Esophagus muscularis mucosa (tissue), 4 donors: ENCODE measurements around the gene DKC1. TPM values are rescaled to one million over a fixed set of nuclear protein-coding genes. Genes with fewer than 3 reads are reported as not detected.
"Not testable (repeated sequence)": the region's sequence is repeated elsewhere in the genome, so short reads cannot be mapped to it uniquely, and the experiment has no call there.

Experiments used
- DNase-seq: peaks from one replicate; pipeline ENCODE4 v3.0.0-alpha.2; 2017; ENCODE audit errors: extremely low spot score
- H3K27ac ChIP-seq, 4 donors: fragments of 200-600 bp; sonication (generic); replicated peaks in 1 of 4; 1 replicate in 3 of 4; 2 replicates in 1 of 4; pipeline ENCODE4 v1.5.1; 2016 to 2019; ENCODE audit warnings: mild to moderate bottlenecking in 1 of 4
- H3K27me3 ChIP-seq, 4 donors: fragments of 200-600 bp; sonication (generic); one replicate each; pipeline versions ENCODE4 v1.5.1 to v1.6.0; 2016 to 2019
- H3K36me3 ChIP-seq, 4 donors: fragments of 200-600 bp; sonication (generic); one replicate each; pipeline ENCODE4 v1.5.1; 2016 to 2019
- H3K4me1 ChIP-seq, 4 donors: fragments of 200-600 bp; sonication (generic); one replicate each; pipeline ENCODE4 v1.5.1; 2016 to 2019
- H3K4me3 ChIP-seq, 4 donors: fragments of 200-600 bp; sonication (generic); 1 replicate in 2 of 4; 2 replicates in 2 of 4; pipeline ENCODE4 v1.5.1; 2016 to 2019; ENCODE audit warnings: mild to moderate bottlenecking in 4 of 4, moderate library complexity in 1 of 4
- H3K9me3 ChIP-seq, 4 donors: fragments of 200-600 bp; sonication (generic); 1 replicate in 3 of 4; 2 replicates in 1 of 4; pipeline ENCODE4 v1.5.1; 2016 to 2019
- EP300 ChIP-seq: sonication (generic); formaldehyde crosslinking; IDR thresholded peaks from one replicate; pipeline ENCODE4 v1.6.1; 2017; ENCODE audit warnings: antibody characterized with exemption
- POLR2A ChIP-seq: fragments of 450-650 bp; IDR thresholded peaks from one replicate; pipeline ENCODE4 v1.6.1; 2017; ENCODE audit warnings: antibody characterized with exemption, moderate library complexity, mild to moderate bottlenecking, low read depth
- POLR2AphosphoS5 ChIP-seq, 2 donors: sonication (generic); formaldehyde crosslinking; IDR thresholded peaks; one replicate each; pipeline ENCODE4 v1.6.1; 2017; ENCODE audit warnings: antibody characterized with exemption in 2 of 2
- WGBS: methylation state at CpG from one replicate; pipeline ENCODE4 v1.1.5; 2018; 5-methylcytosine and 5-hydroxymethylcytosine counted together
- intact Hi-C: fragments of 100-400 bp; cut with DNase I; formaldehyde crosslinking; loops from one replicate; pipeline ENCODE4 v1.15.1; 2023
- small RNA-seq, 3 donors: library from RNA; depleted of rRNA; stranded (forward); fragments of <200 nt; gene quantifications; one replicate each; pipeline ENCODE3, GENCODE V24; 2016
- total RNA-seq, 4 donors: library from RNA; depleted of rRNA; stranded (reverse); fragments of >200 nt; gene quantifications; one replicate each; pipeline versions ENCODE4 v1.1.0 to v1.2.1, GENCODE V29; 2016
- TF ChIP-seq, protein P1 (sequence below), 3 experiments: fragments of 200-600 bp in 2 of 3; fragments of 450-650 bp in 1 of 3; sonication (generic) in 2 of 3; IDR thresholded peaks; one replicate each; pipeline ENCODE4 v1.5.1; 2017 to 2019; ENCODE audit warnings: antibody characterized with exemption in 3 of 3, mild to moderate bottlenecking in 2 of 3, moderate library complexity in 1 of 3

Gene DKC1
- total RNA-seq, 4 donors from 2014 or later: 18.3 to 29.9 (median 24.9) TPM

DNA sequence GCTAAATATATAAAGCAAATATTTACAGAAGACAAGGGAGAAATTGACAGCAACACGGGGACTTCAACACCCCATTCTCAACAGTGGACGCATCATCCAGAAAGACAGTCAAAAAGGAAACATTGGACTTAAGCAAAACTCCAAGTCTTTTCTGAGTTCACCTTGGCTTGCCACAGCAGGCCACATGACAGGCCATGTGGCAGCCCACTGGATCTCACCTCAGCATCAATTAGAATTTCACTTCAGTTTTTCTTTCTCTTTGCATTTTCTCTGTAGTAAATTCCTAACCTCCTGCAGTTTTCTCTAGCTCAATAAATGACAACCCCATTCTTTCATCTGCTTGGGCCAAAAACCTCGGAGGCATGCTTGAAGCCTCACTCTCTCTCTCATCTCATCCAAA lies 59.4 kb downstream of the DKC1 start:
- Histone ChIP-seq H3K9me3 (no peaks in the 10 kb centered on the region), H3K4me1 (no peaks in the 10 kb centered on the region), H3K27me3 (no peaks in the 10 kb centered on the region), H3K4me3 (no peak overlapping the region), H3K27ac (no peak overlapping the region), H3K36me3 (no peaks in the 10 kb centered on the region)
- TF ChIP-seq POLR2A (no peak), POLR2AphosphoS5 (IDR thresholded peaks at IDR 0.05) (no peak), EP300 (no peak)
- TF ChIP-seq, protein P1, sequence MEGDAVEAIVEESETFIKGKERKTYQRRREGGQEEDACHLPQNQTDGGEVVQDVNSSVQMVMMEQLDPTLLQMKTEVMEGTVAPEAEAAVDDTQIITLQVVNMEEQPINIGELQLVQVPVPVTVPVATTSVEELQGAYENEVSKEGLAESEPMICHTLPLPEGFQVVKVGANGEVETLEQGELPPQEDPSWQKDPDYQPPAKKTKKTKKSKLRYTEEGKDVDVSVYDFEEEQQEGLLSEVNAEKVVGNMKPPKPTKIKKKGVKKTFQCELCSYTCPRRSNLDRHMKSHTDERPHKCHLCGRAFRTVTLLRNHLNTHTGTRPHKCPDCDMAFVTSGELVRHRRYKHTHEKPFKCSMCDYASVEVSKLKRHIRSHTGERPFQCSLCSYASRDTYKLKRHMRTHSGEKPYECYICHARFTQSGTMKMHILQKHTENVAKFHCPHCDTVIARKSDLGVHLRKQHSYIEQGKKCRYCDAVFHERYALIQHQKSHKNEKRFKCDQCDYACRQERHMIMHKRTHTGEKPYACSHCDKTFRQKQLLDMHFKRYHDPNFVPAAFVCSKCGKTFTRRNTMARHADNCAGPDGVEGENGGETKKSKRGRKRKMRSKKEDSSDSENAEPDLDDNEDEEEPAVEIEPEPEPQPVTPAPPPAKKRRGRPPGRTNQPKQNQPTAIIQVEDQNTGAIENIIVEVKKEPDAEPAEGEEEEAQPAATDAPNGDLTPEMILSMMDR (IDR thresholded peaks at IDR 0.05): no peak
- intact Hi-C loops: no loop called here
- DNase-seq: no peak
- 66% methylated on average over 3 of the region's 3 CpGs for WGBS

DNA sequence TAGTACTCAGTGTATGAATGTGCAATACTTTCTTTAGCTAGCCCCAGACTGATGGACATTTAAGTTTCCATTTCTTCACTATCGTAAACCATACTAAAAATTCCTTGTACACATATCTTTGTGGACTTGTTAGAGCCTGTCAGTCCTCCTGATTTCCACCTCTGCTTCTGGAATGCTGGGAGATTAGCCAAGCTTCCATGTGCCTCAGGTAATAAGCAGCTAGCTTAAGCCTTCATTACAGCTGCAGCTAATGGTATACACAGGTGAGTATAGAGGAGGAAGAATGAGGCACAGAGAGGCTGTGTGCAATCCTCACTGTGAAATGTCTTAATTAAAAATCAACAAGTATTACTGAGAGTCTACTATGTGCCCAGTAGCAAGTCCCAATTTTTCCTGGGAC lies 62.0 kb downstream of the DKC1 start:
- no peak overlapping the region for H3K27ac ChIP-seq
- no peaks in the 10 kb centered on the region for H3K36me3 ChIP-seq
- H3K9me3 ChIP-seq: no peaks in the 10 kb centered on the region
- DNase-seq: no peak
- no peaks in the 10 kb centered on the region for H3K4me1 ChIP-seq
- no peak overlapping the region for H3K4me3 ChIP-seq
- no peaks in the 10 kb centered on the region for H3K27me3 ChIP-seq
- TF ChIP-seq POLR2A (no peak), EP300 (no peak), POLR2AphosphoS5 (IDR thresholded peaks at IDR 0.05) (no peak)
- TF ChIP-seq, protein P1 (IDR thresholded peaks at IDR 0.05): no peak
- 79% methylated on average over 1 of the region's 1 CpG for WGBS
- intact Hi-C loops: no loop called here

DNA sequence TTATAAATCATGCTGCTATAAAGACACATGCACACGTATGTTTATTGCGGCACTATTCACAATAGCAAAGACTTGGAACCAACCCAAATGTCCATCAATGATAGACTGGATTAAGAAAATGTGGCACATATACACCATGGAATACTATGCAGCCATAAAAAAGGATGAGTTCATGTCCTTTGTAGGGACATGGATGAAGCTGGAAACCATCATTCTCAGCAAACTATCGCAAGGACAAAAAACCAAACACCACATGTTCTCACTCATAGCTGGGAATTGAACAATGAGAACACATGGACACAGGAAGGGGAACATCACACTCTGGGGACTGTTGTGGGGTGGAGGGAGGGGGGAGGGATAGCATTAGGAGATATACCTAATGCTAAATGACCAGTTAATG lies 62.9 kb downstream of the DKC1 start:
- H3K4me1 ChIP-seq, H3K27me3 ChIP-seq, H3K4me3 ChIP-seq, DNase-seq, H3K36me3 ChIP-seq, H3K9me3 ChIP-seq, intact Hi-C loops, H3K27ac ChIP-seq: not testable (repeated sequence)
- no CpG with 5 or more reads among the region's 3 CpGs for WGBS

Small RNAs within 50 kb of the gene (small RNA-seq; reads per million reads assigned to genes)
- gene SNORA36A: 0 reads per million in 3 donors

Other genes starting within 250 kb of the DKC1 start
- 10 to 100 TPM; 34.9 to 49.4 (median 40.4) TPM for gene FAM3A, start 246.6 kb upstream of the DKC1 start, total RNA-seq
- 10 to 100 TPM; 22.0 to 43.8 (median 27.3) TPM for gene G6PD, start 216.0 kb upstream of the DKC1 start, total RNA-seq
- gene IKBKG, start 215.2 kb upstream of the DKC1 start, total RNA-seq: 10 to 100 TPM; 12.0 to 18.3 (median 17.3) TPM
- not detected for gene CTAG1A, start 177.7 kb upstream of the DKC1 start, total RNA-seq
- not detected for gene CTAG1B, start 143.6 kb upstream of the DKC1 start, total RNA-seq
- gene CTAG2, start 109.3 kb upstream of the DKC1 start, total RNA-seq: not detected
- gene GAB3, start 11.8 kb upstream of the DKC1 start, total RNA-seq: 1 to 10 TPM; 3.9 to 7.3 (median 5.2) TPM
- 10 to 100 TPM; 28.2 to 46.9 (median 33.3) TPM for gene MPP1, start 42.6 kb downstream of the DKC1 start, total RNA-seq
- gene SMIM9, start 71.8 kb downstream of the DKC1 start, total RNA-seq: not detected
- gene F8A1, start 123.5 kb downstream of the DKC1 start, total RNA-seq: 10 to 100 TPM in 2 of 4 donors, 1 to 10 TPM in 2; 3.3 to 15.4 (median 8.6) TPM